Measurements from ENCODE around the gene BTBD3.

DNA sequence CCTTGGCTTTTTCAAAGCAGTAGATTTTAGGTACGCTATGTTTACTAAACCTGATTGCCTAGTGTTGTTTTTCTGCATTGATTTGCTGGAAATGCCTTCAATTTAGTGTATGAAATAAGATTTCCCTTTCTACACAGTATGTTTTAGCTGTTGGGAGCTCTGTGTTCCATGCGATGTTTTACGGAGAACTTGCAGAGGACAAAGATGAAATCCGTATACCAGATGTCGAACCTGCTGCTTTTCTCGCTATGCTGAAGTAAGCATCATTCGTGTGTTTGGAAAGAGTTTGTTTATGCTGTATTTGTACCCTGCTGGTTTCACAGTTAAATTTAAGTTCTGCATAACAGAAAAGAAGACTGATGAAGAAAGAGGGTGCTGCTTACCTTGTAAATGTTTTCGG is 1.9 kb downstream of the BTBD3 start:
- TF ChIP-seq CTCF (IDR thresholded peaks at IDR 0.05; ENCODE audit: low read depth, low read length, missing input control) = no peak
- TF ChIP-seq TAF1 (conservative IDR thresholded peaks at IDR 0.05) = no peak
- no peak for TF ChIP-seq RAD21 (IDR thresholded peaks at IDR 0.05)
- TF ChIP-seq MAX (IDR thresholded peaks at IDR 0.05) = no peak
- no peak for TF ChIP-seq EGR1 (IDR thresholded peaks at IDR 0.05; ENCODE audit: low read depth in 2 of 2)
- TF ChIP-seq YY1 (IDR thresholded peaks at IDR 0.05) = no peak
- no peak for TF ChIP-seq REST (IDR thresholded peaks at IDR 0.05)
- TF ChIP-seq, protein P1, sequence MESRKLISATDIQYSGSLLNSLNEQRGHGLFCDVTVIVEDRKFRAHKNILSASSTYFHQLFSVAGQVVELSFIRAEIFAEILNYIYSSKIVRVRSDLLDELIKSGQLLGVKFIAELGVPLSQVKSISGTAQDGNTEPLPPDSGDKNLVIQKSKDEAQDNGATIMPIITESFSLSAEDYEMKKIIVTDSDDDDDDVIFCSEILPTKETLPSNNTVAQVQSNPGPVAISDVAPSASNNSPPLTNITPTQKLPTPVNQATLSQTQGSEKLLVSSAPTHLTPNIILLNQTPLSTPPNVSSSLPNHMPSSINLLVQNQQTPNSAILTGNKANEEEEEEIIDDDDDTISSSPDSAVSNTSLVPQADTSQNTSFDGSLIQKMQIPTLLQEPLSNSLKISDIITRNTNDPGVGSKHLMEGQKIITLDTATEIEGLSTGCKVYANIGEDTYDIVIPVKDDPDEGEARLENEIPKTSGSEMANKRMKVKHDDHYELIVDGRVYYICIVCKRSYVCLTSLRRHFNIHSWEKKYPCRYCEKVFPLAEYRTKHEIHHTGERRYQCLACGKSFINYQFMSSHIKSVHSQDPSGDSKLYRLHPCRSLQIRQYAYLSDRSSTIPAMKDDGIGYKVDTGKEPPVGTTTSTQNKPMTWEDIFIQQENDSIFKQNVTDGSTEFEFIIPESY (IDR thresholded peaks at IDR 0.05) = no peak
- TF ChIP-seq HNF4G (IDR thresholded peaks at IDR 0.05) = no peak
- TF ChIP-seq JUND (IDR thresholded peaks at IDR 0.05) = no peak
- no peak for TF ChIP-seq SP1 (IDR thresholded peaks at IDR 0.05)
- TF ChIP-seq ATF3 (IDR thresholded peaks at IDR 0.05) = no peak
- TF ChIP-seq GABPA (IDR thresholded peaks at IDR 0.05 in 1 of 2, conservative IDR thresholded peaks at IDR 0.05 in 1 of 2) = no peak
- no peak for TF ChIP-seq HNF4A (conservative IDR thresholded peaks at IDR 0.05)

All from liver (tissue), 3 donors.